ENCODE results near the gene TEX264.
A peak's percentile ranks its signal among the peaks of the same experiment; 100 is the strongest.

Gene TEX264

DNA sequence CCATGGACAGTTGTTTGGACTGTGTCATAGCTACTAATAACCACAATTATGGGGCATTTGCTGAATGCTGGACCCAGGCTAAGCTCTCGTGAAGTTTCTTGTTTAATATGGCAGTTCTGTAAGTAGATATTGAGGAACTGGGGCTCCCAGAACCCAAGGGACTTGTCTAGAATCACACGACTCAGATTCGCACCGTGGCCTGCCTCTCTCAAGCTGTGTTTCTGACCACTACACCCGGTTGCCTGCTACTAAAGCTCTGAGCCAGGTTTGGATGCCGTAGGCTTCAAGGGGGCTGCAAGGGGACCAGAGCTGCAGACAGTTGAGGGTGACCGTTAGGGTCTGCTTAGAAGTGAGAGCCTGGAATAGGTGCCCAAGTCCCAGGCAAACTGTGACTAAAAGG lies 11.5 kb downstream of the TEX264 start:
- H3K36me3 ChIP-seq (ENCODE audit: control insufficient read depth in 4 of 4, insufficient read depth in 4 of 4, low read length in 3 of 4): peaks cover 3 to 33% (median 13%) of the 10 kb centered on the region in 4 experiments
- H3K4me1 ChIP-seq (ENCODE audit: control extremely low read depth in 1 of 4, control insufficient read depth in 4 of 4, insufficient read depth in 4 of 4, low read length in 3 of 4): peaks cover 12 to 78% (median 72%) of the 10 kb centered on the region in 4 experiments
- POLR2A ChIA-PET: interaction anchor here (1.7 kb wide), 1 partner anchor 183 kb away, joined by 5 read pairs; the partner anchor contains the start of gene DCAF1

GRCh38 chr3:51683566-51683965 lies 12.5 kb downstream of the TEX264 start:
- ChIA-PET POLR2A (no interaction called here), CTCF (interaction anchor here (1.1 to 12.0 kb wide), 3 partner anchors 14 to 42 kb away, joined by 4 to 214 read pairs (median 146); partner anchors contain the start of gene TEX264)
- H3K27me3 ChIP-seq (replicated peaks in 2 of 5; ENCODE audit: control insufficient read depth in 4 of 5, insufficient read depth in 5 of 5, low read length in 4 of 5): no peaks in the 10 kb centered on the region
- 61% methylated on average over 2 of the region's 2 CpGs for WGBS (ENCODE audit: insufficient coverage)
- peaks cover 2 to 32% (median 10%) of the 10 kb centered on the region in 4 experiments for H3K36me3 ChIP-seq (ENCODE audit: control insufficient read depth in 4 of 4, insufficient read depth in 4 of 4, low read length in 3 of 4)
- peaks cover 12 to 89% (median 75%) of the 10 kb centered on the region in 4 experiments for H3K4me1 ChIP-seq (ENCODE audit: control extremely low read depth in 1 of 4, control insufficient read depth in 4 of 4, insufficient read depth in 4 of 4, low read length in 3 of 4)
- no peak for DNase-seq
- H3K27ac ChIP-seq (ENCODE audit: insufficient read depth in 1 of 2, low read depth in 1 of 2, low read length in 2 of 2, poor library complexity in 1 of 2, severe bottlenecking in 2 of 2): no peak overlapping the region
- no peak overlapping the region for H3K4me3 ChIP-seq (ENCODE audit: control insufficient read depth in 1 of 7, extremely low read depth in 1 of 7, insufficient read depth in 4 of 7, low read depth in 2 of 7, low read length in 6 of 7)
- no peaks in the 10 kb centered on the region for H3K9me3 ChIP-seq (ENCODE audit: control extremely low read depth in 1 of 5, control insufficient read depth in 4 of 5, insufficient read depth in 2 of 5, low read depth in 1 of 5, low read length in 4 of 5)

More for the DNA sequence above, 11.5 kb downstream of the TEX264 start:
- 75% methylated on average over 7 of the region's 7 CpGs for WGBS (ENCODE audit: insufficient coverage)
- CTCF ChIA-PET: interaction anchor here (0.7 to 12.0 kb wide), 16 partner anchors 9 to 1068 kb away, joined by 3 to 214 read pairs (median 4); partner anchors contain the start of genes DCAF1 and TEX264
- peak overlapping the region in 1 of 7 experiments; percentile 21 for H3K4me3 ChIP-seq (ENCODE audit: control insufficient read depth in 1 of 7, extremely low read depth in 1 of 7, insufficient read depth in 4 of 7, low read depth in 2 of 7, low read length in 6 of 7)
- no peak for DNase-seq
- no peak overlapping the region for H3K27ac ChIP-seq (ENCODE audit: insufficient read depth in 1 of 2, low read depth in 1 of 2, low read length in 2 of 2, poor library complexity in 1 of 2, severe bottlenecking in 2 of 2)
- no peaks in the 10 kb centered on the region for H3K27me3 ChIP-seq (replicated peaks in 2 of 5; ENCODE audit: control insufficient read depth in 4 of 5, insufficient read depth in 5 of 5, low read length in 4 of 5)
- no peaks in the 10 kb centered on the region for H3K9me3 ChIP-seq (ENCODE audit: control extremely low read depth in 1 of 5, control insufficient read depth in 4 of 5, insufficient read depth in 2 of 5, low read depth in 1 of 5, low read length in 4 of 5)

DNA sequence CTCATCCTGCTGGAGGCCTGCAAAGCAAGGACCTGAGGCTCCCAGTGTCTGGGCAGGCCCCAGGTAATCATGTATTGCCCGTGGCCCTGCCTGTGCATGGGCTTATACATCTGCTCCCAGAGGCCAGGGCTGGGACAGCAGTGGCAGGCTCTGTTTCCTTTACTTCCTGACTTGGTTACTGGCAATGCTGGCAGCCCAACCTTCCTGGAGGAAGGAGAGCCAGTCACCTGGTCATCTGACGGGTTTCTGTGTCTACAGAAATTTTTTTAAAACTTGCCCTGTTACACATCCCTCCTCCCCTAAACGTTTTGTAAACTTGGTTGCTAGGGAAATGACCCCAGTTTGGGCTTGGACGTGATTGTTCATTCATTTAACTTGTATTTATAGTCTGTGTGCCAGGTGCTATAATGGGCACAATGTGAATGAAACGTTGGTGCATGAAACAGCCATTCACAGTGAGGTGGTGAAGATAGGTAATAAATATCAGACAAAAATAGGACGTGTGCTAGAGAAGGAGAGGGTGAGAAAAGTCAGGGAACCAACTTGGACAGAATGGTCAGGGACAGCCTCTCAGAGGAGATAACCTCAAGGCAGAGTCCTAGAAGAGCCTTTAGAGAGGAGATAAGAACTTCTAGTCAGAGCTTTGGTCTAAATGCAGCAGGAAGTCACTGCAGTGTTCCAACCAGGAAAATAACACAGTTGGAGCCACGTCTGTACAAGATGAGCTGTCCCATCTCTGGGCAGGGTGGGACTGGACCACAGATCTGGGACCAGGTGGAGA lies 14.1 kb downstream of the TEX264 start:
- Histone ChIP-seq H3K4me1 (ENCODE audit: control extremely low read depth in 1 of 4, control insufficient read depth in 4 of 4, insufficient read depth in 4 of 4, low read length in 3 of 4) (peaks cover 12 to 93% (median 79%) of the 10 kb centered on the region in 4 experiments), H3K27me3 (replicated peaks in 2 of 5; ENCODE audit: control insufficient read depth in 4 of 5, insufficient read depth in 5 of 5, low read length in 4 of 5) (no peaks in the 10 kb centered on the region), H3K9me3 (ENCODE audit: control extremely low read depth in 1 of 5, control insufficient read depth in 4 of 5, insufficient read depth in 2 of 5, low read depth in 1 of 5, low read length in 4 of 5) (no peaks in the 10 kb centered on the region), H3K4me3 (ENCODE audit: control insufficient read depth in 1 of 7, extremely low read depth in 1 of 7, insufficient read depth in 4 of 7, low read depth in 2 of 7, low read length in 6 of 7) (peak overlapping the region in 1 of 7 experiments; percentile 65), H3K36me3 (ENCODE audit: control insufficient read depth in 4 of 4, insufficient read depth in 4 of 4, low read length in 3 of 4) (peaks cover 2 to 24% (median 9%) of the 10 kb centered on the region in 4 experiments), H3K27ac (ENCODE audit: insufficient read depth in 1 of 2, low read depth in 1 of 2, low read length in 2 of 2, poor library complexity in 1 of 2, severe bottlenecking in 2 of 2) (peak overlapping the region in 1 of 2 experiments; percentile 11)
- POLR2A ChIA-PET: no interaction called here
- peak; percentile 30 to 69 (median 64) for DNase-seq
- 40% methylated on average over 5 of the region's 7 CpGs for WGBS (ENCODE audit: insufficient coverage)
- CTCF ChIA-PET: interaction anchor here (2.1 to 12.0 kb wide), 3 partner anchors 16 to 44 kb away, joined by 15 to 214 read pairs (median 146); partner anchors contain the start of gene TEX264

DNA sequence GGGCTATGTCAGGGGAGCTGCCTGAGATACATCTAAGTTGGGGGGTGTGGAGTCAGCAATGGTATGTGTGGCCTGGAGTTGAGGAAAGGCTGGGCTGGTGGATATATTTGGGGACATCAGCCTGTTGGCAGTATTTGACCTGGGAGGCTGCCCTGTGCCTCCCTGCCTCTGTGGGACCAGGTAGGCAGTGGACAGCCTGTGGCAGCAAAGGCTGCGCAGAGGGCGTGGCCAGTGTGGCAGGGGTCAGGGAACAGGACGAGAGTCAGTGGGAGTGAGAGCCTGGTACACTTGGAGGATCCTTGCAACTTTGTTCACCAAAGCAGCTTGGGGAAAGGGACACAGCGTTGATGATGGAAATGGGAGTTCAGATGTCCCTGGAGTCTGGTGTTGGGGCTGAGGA lies 15.0 kb downstream of the TEX264 start:
- Histone ChIP-seq H3K4me1 (ENCODE audit: control extremely low read depth in 1 of 4, control insufficient read depth in 4 of 4, insufficient read depth in 4 of 4, low read length in 3 of 4) (peaks cover 12 to 87% (median 72%) of the 10 kb centered on the region in 4 experiments), H3K27ac (ENCODE audit: insufficient read depth in 1 of 2, low read depth in 1 of 2, low read length in 2 of 2, poor library complexity in 1 of 2, severe bottlenecking in 2 of 2) (peak overlapping the region in 1 of 2 experiments; percentile 52), H3K9me3 (ENCODE audit: control extremely low read depth in 1 of 5, control insufficient read depth in 4 of 5, insufficient read depth in 2 of 5, low read depth in 1 of 5, low read length in 4 of 5) (no peaks in the 10 kb centered on the region), H3K27me3 (replicated peaks in 2 of 5; ENCODE audit: control insufficient read depth in 4 of 5, insufficient read depth in 5 of 5, low read length in 4 of 5) (no peaks in the 10 kb centered on the region), H3K36me3 (ENCODE audit: control insufficient read depth in 4 of 4, insufficient read depth in 4 of 4, low read length in 3 of 4) (peaks cover 2 to 30% (median 14%) of the 10 kb centered on the region in 4 experiments), H3K4me3 (ENCODE audit: control insufficient read depth in 1 of 7, extremely low read depth in 1 of 7, insufficient read depth in 4 of 7, low read depth in 2 of 7, low read length in 6 of 7) (peak overlapping the region in 3 of 7 experiments; percentile 10 to 65 (median 17))
- ChIA-PET POLR2A (interaction anchor here (0.8 kb wide), 1 partner anchor 146 kb away, joined by 4 read pairs; no protein-coding TSS in a partner anchor), CTCF (interaction anchor here (0.9 to 12.0 kb wide), 7 partner anchors 9 to 186 kb away, joined by 3 to 214 read pairs (median 3); partner anchors contain the start of genes DCAF1 and TEX264)
- WGBS (ENCODE audit: insufficient coverage): 77% methylated on average over 4 of the region's 4 CpGs
- DNase-seq: no peak

DNA sequence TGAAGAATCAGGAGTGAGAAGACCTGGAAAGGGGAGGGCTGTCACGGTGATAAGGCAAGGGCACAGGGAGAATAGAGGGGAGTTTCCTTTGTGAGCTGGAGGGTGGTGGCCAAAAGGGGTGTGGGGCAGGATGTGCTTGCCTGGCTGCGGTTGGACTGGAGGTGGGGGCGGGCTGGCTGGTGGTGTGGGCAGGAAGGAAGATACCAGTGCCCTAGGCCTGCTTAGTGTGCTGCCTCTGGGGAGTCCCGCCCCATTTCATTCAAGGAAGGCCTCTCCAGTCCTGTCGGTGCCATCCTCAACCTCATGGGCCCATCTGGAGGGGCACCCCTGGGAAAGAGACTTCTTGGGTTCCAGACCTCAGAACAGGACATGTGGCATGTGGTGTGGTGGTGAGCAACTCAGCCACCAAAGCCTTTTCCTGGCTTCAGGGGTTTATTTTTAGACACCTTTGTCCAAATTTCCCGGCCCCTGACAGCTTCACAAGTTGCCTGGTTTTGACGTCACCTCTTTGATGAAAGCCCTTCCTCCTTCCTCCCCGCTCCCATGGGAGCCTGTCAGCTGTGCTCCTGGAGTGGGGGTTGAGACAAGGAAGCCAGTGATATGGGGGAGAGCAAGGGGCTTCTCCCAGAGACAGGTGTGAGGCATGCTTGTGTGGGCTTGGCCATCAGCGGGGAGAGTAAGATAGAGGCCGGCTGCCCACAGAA lies 15.6 kb downstream of the TEX264 start:
- Histone ChIP-seq H3K4me3 (ENCODE audit: control insufficient read depth in 1 of 7, extremely low read depth in 1 of 7, insufficient read depth in 4 of 7, low read depth in 2 of 7, low read length in 6 of 7) (peak overlapping the region in 4 of 7 experiments; percentile 10 to 65 (median 20)), H3K9me3 (ENCODE audit: control extremely low read depth in 1 of 5, control insufficient read depth in 4 of 5, insufficient read depth in 2 of 5, low read depth in 1 of 5, low read length in 4 of 5) (no peaks in the 10 kb centered on the region), H3K36me3 (ENCODE audit: control insufficient read depth in 4 of 4, insufficient read depth in 4 of 4, low read length in 3 of 4) (peaks cover 2 to 34% (median 17%) of the 10 kb centered on the region in 4 experiments), H3K4me1 (ENCODE audit: control extremely low read depth in 1 of 4, control insufficient read depth in 4 of 4, insufficient read depth in 4 of 4, low read length in 3 of 4) (peaks cover 8 to 81% (median 66%) of the 10 kb centered on the region in 4 experiments), H3K27ac (ENCODE audit: insufficient read depth in 1 of 2, low read depth in 1 of 2, low read length in 2 of 2, poor library complexity in 1 of 2, severe bottlenecking in 2 of 2) (peak overlapping the region in 1 of 2 experiments; percentile 52), H3K27me3 (replicated peaks in 2 of 5; ENCODE audit: control insufficient read depth in 4 of 5, insufficient read depth in 5 of 5, low read length in 4 of 5) (no peaks in the 10 kb centered on the region)
- ChIA-PET CTCF (interaction anchor here (0.9 to 12.0 kb wide), 7 partner anchors 9 to 187 kb away, joined by 3 to 214 read pairs (median 3); partner anchors contain the start of genes DCAF1 and TEX264), POLR2A (interaction anchor here (0.8 kb wide), 1 partner anchor 147 kb away, joined by 4 read pairs; no protein-coding TSS in a partner anchor)
- peak; percentile 79 to 95 (median 92) for DNase-seq
- WGBS (ENCODE audit: insufficient coverage): 29% methylated on average over 7 of the region's 10 CpGs

GRCh38 chr3:51687431-51688205 lies 16.6 kb downstream of the TEX264 start:
- POLR2A ChIA-PET: no interaction called here
- peaks cover 2 to 43% (median 26%) of the 10 kb centered on the region in 4 experiments for H3K36me3 ChIP-seq (ENCODE audit: control insufficient read depth in 4 of 4, insufficient read depth in 4 of 4, low read length in 3 of 4)
- H3K27me3 ChIP-seq (replicated peaks in 2 of 5; ENCODE audit: control insufficient read depth in 4 of 5, insufficient read depth in 5 of 5, low read length in 4 of 5): no peaks in the 10 kb centered on the region
- CTCF ChIA-PET: interaction anchor here (0.8 to 12.0 kb wide), 6 partner anchors 10 to 186 kb away, joined by 3 to 214 read pairs (median 4); partner anchors contain the start of gene TEX264
- peaks cover 3 to 72% (median 56%) of the 10 kb centered on the region in 4 experiments for H3K4me1 ChIP-seq (ENCODE audit: control extremely low read depth in 1 of 4, control insufficient read depth in 4 of 4, insufficient read depth in 4 of 4, low read length in 3 of 4)
- H3K9me3 ChIP-seq (ENCODE audit: control extremely low read depth in 1 of 5, control insufficient read depth in 4 of 5, insufficient read depth in 2 of 5, low read depth in 1 of 5, low read length in 4 of 5): no peaks in the 10 kb centered on the region
- peak overlapping the region in 1 of 7 experiments; percentile 23 for H3K4me3 ChIP-seq (ENCODE audit: control insufficient read depth in 1 of 7, extremely low read depth in 1 of 7, insufficient read depth in 4 of 7, low read depth in 2 of 7, low read length in 6 of 7)
- DNase-seq: no peak
- H3K27ac ChIP-seq (ENCODE audit: insufficient read depth in 1 of 2, low read depth in 1 of 2, low read length in 2 of 2, poor library complexity in 1 of 2, severe bottlenecking in 2 of 2): no peak overlapping the region
- WGBS (ENCODE audit: insufficient coverage): 95% methylated on average over 12 of the region's 14 CpGs

Measured in common myeloid progenitor, CD34-positive (primary cell).